Measurements from ENCODE around the gene CCDC3.
"Not testable (repeated sequence)": the region's sequence is repeated elsewhere in the genome, so short reads cannot be mapped to it uniquely, and the experiment has no call there.

Gene CCDC3

DNA sequence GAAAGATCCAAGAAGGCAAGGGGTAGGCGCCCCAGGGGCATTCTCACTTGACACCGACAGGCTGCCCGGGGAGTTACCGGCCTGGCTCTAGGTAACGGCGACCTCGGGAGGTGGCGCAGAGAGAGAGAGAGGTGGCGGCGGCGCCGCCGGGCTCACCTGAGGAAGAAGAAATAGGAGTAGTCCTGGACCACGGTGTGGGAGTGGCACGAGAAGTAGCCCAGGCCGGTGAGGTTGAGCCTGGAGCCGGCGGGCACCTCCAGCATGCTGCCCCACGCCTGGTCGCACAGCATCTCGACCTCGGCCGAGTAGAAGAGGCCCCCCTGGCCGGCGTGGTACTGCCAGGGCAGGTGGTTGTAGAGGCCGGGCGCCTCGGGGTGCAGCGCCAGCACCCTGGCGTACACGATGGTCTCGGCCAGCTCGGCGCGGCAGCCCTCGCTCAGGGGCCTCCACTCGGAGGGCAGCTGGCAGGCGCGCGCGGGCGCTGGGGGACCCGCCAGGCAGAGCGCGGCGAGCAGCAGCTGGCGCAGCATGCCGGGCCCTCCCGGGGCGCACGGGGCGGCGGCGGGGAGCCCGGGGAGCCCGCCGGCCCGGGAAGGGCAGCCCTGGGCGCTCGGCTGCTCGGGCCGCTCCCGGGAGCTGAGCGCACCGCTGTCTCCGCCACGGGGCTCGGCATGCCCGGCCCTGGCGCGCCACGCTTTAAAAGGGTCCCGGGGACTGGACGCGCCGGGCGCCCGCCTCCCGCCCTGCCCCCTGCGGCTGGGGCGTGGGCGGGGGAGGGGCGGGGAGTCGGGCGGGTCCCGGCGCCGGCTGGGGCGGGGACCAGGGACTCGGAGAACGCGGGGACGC lies at the start of gene CCDC3:
TSS of gene CCDC3 (minus strand) at position 673 of the 846 bp plus-strand sequence. CDS start at position 530, 143 bp downstream.
- peak in 18 of 42 donors; percentile 1 to 47 (median 17) for DNase-seq
- intact Hi-C loops (cut with DNase I), result no loop called here

DNA sequence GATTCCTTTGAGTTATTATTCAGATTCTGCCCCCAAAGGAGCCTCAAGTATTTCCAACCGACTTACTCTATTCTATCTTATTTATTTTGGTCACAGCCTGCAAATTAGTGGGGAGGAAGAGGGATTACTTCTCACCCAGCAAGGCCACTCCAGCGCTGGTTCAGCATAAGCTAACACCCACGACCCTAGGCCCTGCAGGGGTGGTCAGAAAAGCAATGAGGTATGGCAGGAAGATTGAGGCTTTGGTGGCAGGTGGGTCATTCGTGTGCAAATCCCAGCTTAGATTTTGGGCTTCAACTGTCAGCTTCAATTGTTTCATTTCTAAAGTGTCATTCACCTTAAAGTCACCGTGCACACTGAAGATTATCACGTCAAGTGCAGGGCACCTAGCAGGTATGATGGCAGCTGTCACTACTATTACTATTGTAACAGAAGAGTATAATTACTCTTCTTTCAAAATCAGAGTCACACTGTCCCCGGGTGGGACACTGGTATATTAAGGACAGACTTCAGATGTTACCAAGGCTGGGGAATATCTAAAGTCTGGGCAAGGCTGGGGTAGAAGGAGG lies 49.7 kb upstream of the CCDC3 start:
- intact Hi-C loops (cut with DNase I), result no loop called here
- no peak for DNase-seq

DNA sequence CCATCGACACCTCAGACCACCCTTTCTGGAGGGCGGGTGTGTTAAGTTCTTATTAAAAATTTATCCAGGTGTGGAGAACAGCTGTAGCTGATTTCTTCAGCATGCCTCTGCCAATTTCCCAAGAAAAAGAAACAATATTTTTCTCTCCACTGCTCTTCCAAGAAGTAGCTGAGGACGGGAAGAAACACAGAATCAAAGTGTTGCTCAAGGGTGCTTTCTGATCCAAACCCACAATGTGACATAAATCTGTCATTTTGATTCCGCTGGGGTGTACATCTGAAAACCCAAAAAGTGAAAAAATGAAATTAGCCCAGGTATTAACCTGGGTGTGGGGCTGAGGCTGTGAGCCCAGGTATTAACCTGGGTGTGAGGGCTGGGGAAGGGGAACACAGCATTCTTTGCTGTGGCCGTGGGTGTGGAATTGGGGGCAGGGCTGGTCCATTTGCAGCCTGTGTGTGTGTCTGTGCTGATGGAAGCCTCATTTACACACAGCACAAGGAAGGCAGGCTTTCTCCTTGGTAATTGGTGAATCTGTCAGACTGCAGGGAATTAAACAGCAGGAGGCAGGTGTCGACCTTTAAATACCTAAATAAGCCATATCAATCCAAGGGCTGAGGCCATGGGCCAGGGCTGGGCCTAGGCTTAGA lies 48.4 kb upstream of the CCDC3 start:
- intact Hi-C loops (cut with DNase I), result no loop called here
- peak in 24 of 42 donors; percentile 18 to 72 (median 38) for DNase-seq

DNA sequence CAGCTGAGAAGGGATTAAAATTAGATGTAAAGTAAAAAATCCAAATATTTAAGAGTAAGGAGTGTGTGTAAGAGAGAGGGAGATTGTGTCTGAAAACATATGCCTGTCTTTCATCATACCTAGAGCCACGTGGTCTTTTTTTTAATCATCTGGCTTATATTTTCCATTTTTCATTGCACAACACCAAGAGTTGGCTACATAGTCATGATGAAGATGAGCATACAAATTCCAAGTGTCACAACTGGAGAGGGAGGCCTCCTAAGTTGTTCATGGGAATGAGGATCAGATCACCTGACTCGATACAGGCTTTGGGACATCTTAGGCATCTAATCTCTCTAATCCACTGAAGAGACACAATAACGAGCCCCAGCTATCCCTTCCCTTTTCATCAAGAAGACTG lies 47.2 kb upstream of the CCDC3 start:
- intact Hi-C loops (cut with DNase I), result no loop called here

DNA sequence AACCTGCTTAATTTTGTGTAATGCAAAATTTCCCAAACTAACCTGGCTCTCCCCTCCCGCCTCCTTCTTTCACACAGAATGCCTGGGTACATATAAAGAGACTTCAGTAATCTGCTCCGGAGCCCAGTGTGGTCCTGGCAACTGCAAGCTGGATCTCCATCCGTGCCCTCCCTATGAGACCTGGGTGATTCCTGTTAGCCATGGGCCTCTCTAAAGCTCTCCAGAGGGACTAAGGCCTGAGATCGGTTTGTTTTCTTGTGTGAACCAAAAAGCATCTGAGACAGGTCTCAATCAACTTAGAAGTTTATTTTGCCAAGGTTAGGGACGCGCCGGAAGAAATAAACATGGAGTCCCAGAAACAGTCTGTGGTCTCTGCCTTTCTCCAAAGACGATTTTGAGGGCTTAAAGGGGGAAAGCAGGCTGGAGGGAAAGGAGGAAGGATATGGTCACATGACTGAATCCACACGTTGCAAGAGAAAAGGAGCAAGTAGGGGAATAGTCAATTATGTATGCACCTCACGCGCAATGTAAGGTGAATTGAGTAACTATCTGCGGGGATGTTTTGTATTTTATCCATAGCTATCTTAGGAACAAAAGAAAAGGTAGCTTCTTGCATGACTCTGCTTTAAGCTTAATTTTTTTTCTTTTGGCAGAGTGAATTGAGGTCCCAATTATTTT lies 46.2 kb upstream of the CCDC3 start:
- intact Hi-C loops (cut with DNase I), result no loop called here
- DNase-seq, result peak in 7 of 42 donors; percentile 27 to 60 (median 51)

More for the DNA sequence above, 47.2 kb upstream of the CCDC3 start:
- no peak for DNase-seq

DNA sequence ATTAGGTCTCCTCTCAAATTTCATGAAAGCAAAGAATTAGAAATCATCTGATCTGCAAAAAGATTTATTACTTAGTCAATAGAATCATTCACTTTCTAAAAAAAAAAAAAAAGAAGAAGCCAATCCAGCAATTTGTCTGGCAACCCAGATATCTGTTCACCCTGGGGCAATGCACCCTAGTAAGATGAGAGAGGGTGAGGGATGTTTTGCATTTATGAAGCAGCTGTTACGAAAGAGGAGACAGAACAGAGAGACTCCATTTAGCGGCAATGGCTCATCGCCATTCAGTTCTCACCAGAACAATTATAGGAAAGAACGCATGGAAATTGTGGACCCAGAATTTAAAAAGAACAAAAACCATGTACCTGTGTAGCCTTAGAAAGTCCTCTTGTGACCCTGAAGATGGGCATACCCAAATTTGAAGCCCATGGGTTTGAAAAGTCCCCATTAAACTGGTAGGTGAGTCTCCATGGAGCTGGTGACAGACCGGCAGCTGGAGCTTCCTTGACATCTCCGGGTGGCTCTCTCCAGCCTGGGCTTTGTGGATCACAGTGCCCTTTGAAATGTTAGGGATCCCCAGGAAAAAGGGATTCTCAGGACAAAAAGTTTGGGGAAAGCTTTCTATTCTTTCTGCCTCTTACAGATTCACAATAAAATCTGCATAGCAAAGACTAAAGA lies 45.5 kb upstream of the CCDC3 start:
- intact Hi-C loops (cut with DNase I), result no loop called here
- DNase-seq, result peak in 9 of 42 donors; percentile 14 to 62 (median 41)

DNA sequence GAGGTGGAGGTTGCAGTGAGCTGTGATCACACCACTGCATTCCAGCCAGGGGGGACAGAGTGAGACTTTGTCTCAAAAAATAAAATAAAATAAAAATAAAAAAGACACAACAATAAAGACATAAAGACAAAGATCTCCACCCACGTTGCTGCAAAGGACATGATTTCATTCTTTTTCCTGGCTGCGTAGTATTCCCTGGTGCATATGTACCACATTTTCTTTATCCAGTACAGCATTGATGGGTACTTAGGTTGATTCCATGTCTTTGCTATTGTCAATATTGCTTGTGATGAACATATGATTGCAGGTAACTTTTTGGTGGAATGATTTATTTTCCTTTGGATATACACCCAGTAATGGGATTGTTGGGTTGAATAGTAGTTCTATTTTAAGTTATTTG lies 42.0 kb upstream of the CCDC3 start:
- intact Hi-C loops (cut with DNase I), result no loop called here
- no peak for DNase-seq

DNA sequence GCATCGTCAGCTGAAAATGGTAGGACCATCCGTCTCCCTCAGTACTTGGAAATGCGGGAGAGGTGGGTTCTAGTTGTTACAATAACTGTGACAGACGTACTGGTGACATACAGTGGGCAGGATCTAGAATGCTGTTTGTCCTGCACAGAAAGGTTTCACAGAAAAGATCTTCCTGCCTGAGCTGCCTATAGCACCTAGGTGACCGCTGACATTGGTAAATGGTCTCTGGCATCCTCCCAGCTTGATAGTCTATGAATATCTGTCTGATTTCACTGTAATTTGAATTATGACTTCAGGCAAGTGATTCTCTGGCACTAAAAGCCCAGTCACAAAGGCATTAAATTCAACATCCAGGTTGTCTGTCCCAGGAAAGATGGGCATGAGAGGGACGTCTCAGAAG lies 38.2 kb upstream of the CCDC3 start:
- no peak for DNase-seq
- intact Hi-C loops (cut with DNase I), result no loop called here

DNA sequence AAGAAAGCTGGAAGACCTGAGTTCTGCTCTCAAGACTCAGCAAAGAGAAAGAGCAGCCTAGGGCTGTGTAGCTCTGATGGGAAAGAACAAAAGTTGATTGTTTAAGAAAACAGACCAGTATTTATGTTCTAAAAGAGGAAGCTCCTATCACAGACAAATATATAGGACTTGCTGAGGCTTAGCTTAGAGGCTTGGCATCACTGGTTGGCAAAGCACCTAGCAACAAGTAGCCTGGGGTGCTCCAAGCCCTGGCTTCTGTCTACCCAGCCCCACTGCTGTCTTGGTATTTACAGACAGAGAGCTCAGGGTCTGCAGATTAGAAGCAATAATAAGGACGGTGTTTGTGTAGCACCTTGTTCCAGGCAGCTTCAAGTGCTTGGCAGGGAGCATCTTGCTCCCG lies 36.9 kb upstream of the CCDC3 start:
- DNase-seq, result no peak
- intact Hi-C loops (cut with DNase I), result no loop called here

DNA sequence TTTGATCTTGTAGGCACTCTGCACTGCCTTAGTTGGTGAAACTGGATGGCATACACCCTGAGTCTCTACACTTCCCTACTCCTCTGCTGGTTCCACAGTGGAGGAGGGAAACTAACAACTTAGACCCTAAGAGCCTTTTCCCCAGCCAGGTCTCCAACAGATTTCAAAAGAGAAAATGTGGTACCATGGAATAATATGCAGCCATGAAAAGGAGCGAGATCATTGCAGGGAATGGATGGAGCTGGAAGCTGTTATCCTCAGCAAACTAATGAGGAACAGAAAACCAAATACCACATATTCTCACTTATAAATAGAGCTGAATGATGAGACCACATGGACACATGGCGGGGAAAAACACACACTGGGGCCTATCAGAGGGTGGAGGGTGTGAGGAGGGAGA lies 36.3 kb upstream of the CCDC3 start:
- no peak for DNase-seq
- intact Hi-C loops (cut with DNase I), result no loop called here

DNA sequence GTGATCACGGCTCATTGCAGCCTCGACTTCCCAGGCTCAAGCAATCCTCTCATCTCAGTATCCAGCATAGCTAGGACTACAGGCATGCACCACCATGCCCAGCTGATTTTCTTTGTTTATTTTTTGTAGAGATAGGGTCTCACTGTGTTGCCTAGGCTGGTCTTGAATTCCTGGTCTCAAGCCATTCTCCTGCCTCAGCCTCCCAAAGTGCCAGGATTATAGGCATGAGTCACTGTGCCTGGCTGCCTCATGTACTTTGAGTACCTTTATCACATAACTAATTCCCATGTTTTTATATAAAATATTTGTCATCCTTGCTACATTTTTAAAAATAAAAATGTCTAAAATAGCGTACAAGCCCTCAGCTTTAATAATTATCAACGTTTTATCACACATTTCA lies 35.3 kb upstream of the CCDC3 start:
- no peak for DNase-seq
- intact Hi-C loops (cut with DNase I), result no loop called here

DNA sequence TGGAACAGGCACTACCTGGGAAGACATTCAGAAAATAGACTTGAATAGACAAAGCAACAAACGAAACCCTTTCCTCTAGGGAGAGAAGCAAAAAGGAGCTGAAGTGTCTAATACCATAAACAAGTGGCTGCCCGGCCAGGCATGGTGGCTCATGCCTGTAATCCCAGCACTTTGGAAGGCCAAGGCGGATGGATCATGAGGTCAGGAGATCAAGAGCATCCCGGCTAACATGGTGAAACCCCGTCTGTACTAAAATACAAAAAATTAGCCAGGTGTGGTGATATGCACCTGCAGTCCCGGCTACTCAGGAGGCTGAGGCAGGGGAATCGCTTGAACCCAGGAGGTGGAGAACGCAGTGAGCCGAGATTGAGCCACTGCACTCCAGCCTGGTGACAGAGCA lies 34.2 kb upstream of the CCDC3 start:
- DNase-seq; intact Hi-C loops (cut with DNase I): not testable (repeated sequence)

DNA sequence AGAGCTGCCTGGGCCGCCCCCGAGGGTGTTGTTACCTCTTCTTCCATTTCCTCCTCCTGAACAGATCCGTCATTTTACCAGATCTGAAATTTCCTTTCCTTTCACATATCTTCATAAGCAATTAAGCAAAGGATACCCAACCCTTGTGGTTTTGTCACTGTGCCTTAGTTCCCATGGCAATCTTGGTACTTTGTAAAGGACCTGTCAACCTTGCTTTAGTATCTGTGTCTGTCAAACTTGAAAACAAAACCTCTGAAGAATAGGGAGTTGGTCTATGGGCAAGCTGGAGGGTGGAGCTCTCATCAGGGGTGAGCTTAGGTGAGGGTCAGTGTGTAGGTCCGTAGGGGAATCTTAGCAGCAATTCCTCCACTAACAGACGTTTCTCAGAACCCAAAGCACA lies 25.4 kb upstream of the CCDC3 start:
- intact Hi-C loops (cut with DNase I), result no loop called here

DNA sequence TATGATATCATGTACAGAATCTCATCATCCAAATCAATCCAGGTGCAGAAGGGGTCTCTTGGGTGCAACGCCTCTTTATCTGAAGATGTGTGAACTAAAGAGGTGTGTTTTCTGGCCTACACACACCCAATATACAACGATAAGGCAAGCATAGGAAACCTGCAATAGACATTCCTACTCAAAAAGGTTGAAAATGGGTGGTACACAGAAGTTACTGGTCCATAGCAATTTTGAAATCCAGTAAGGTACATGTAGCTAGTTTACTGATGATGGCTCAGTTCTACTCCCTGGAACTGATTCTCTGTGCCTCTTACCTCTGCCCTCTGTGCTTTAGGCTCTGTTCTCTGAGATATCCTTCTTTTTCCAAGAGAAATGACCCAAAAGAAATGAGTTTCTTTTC lies 22.2 kb upstream of the CCDC3 start:
- DNase-seq, result no peak
- intact Hi-C loops (cut with DNase I), result no loop called here

More for the DNA sequence above, 25.4 kb upstream of the CCDC3 start:
- peak in 2 of 42 donors; percentile 9 to 25 for DNase-seq

DNA sequence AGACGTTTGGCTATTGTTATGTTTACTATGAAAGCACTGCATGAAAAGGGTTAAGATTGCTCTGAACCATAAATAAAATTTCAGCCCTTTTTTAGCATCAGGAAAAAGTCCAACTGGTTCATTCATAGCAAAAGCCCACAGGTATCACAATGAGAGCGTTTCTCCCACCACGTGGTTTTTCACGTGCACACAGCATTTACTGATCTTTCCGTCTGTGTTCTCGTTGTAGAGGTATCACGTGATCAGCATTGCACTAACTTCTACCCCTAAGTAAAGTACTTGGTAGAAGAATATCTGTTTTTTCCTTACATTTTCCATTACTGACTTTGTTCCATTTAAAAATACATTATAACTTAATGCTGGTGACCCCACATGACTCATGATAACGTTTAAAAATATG lies 17.8 kb upstream of the CCDC3 start:
- no peak for DNase-seq
- intact Hi-C loops (cut with DNase I), result no loop called here

DNA sequence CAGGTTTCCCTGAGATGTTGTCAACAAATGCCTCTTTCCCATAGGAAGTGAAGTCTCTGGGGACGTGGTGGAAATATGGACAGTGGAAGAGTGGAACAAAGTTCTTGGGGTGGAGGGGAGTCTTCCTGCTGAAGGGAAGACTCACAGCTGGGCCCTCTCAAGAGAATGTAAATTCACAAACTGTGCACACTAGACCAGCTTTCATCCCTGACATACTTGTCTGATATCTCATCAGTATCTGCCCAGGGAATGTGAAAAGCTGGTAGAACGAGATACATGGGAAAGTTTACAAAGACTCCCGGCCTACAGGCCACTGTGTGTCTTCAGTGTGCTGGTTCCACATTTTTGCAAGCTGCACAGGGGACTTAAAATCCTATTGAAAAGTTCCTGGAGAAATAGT lies 16.7 kb upstream of the CCDC3 start:
- no peak for DNase-seq
- intact Hi-C loops (cut with DNase I), result no loop called here

DNA sequence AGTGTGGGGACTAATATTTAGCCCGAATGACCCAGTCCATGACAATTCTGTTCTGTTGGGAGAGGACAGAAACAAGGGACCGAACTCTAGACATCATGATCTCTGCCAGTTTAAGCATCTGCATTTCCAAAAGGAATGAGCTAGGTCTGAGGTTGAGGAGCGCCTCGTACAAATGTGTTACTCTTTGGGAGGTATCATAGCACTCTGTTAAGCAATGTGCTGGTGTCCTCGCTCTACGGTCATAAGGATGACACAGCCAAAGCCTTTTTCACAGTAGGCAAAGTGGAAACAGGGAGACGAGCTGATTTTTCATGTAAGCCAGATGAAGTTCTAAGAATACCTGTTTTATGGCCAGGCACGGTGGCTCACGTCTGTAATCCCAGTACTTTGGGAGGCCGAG lies 15.4 kb upstream of the CCDC3 start:
- DNase-seq, result no peak
- intact Hi-C loops (cut with DNase I), result no loop called here

DNA sequence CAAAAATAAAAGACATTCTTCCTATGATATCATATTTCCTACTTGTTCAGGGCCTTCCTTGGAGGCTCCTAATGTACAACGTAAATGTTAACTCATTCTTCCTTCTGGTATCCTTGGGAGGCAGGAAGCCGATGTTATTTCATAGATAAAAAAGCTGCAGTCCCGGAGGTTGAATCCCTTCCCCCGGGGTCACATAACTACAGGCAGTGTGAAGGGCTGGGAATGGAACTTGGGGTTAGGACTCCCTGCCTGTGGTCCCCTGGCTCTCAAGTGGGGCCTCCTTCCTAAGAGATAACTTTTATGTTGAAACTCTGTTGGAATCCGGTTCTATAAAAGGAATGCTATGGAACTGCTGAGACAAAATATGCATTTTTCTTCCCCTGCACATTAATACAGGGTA lies 14.9 kb upstream of the CCDC3 start:
- DNase-seq, result no peak
- intact Hi-C loops (cut with DNase I), result no loop called here

DNA sequence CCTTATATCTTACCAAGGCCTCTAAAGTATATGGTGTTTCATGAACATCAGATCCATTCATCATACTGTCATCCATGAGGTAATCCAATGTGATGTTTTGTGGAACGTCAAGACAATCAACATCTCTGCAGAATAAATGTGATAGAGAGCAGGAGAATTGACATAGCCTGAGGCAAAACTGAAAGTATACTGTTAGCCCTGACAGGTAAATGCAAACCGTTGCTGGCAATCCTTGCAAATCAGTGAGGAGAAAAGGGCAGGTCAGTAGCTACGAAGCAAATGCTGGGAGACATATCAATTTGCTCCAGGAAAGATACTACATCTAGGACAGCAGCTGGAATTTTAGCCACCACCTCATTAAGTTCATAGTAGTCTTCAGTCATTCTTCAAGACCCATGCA lies 4.5 kb upstream of the CCDC3 start:
- no peak for DNase-seq
- intact Hi-C loops (cut with DNase I), result no loop called here

Measured in head of caudate nucleus (tissue), 42 donors.